Keratinocyte (primary cell): Measurements from ENCODE around the gene PRKAR1B. TPM values are rescaled to one million over a fixed set of nuclear protein-coding genes. Genes with fewer than 3 reads are reported as not detected.

ENCODE experiments used
- DNase-seq: peaks from one replicate; pipeline ENCODE4 v3.0.0-alpha.2; 2011; ENCODE audit warnings: low read depth, missing footprints, low spot score
- FAIRE-seq: peaks from 2 replicates; lab custom pipeline; 2011; peaks lifted over from hg19 to GRCh38; lab: Jason Lieb, UNC
- H2AFZ ChIP-seq: 2 replicates; pipeline ENCODE4 v1.6.0; 2012; ENCODE audit warnings: low read length, control low read depth, inconsistent platforms; ENCODE audit not compliant: control insufficient read depth
- H3K27ac ChIP-seq: 2 replicates; pipeline ENCODE4 v1.5.1; 2011; ENCODE audit warnings: low read length; ENCODE audit not compliant: control insufficient read depth, insufficient read depth
- H3K27me3 ChIP-seq: 3 replicates; pipeline ENCODE4 v1.6.0; 2011; ENCODE audit warnings: low read length; ENCODE audit not compliant: control insufficient read depth, insufficient read depth; ENCODE audit errors: extremely low read depth
- H3K36me3 ChIP-seq, 2 experiments: 2 replicates in 1 of 2; 3 replicates in 1 of 2; pipeline ENCODE4 v1.5.1; 2011; ENCODE audit warnings: low read length in 2 of 2, mild to moderate bottlenecking in 1 of 2; ENCODE audit not compliant: control insufficient read depth in 2 of 2, insufficient read depth in 2 of 2; ENCODE audit errors: extremely low read depth in 1 of 2
- H3K4me1 ChIP-seq: 3 replicates; pipeline ENCODE4 v1.5.1; 2011; ENCODE audit warnings: low read length; ENCODE audit not compliant: control insufficient read depth, insufficient read depth; ENCODE audit errors: extremely low read depth
- H3K4me2 ChIP-seq: 3 replicates; pipeline ENCODE4 v1.6.0; 2011; ENCODE audit warnings: low read depth, low read length; ENCODE audit not compliant: control insufficient read depth, insufficient read depth; ENCODE audit errors: extremely low read depth
- H3K4me3 ChIP-seq, 3 experiments: fragments of 200-600 bp in 1 of 3; sonication (generic) in 1 of 3; 2 replicates in 2 of 3; 3 replicates in 1 of 3; pipeline ENCODE4 v1.5.1; 2011 to 2016; ENCODE audit warnings: low read length in 3 of 3, mild to moderate bottlenecking in 3 of 3, control low read depth in 2 of 3, inconsistent platforms in 1 of 3, low read depth in 1 of 3, mixed read lengths in 1 of 3, mixed run types in 1 of 3, moderate library complexity in 1 of 3; ENCODE audit not compliant: control insufficient read depth in 2 of 3, insufficient read depth in 2 of 3; ENCODE audit errors: extremely low read depth in 1 of 3
- H3K79me2 ChIP-seq: 2 replicates; pipeline ENCODE4 v1.6.0; 2012; ENCODE audit warnings: low read length; ENCODE audit not compliant: control insufficient read depth, insufficient read depth
- H3K9ac ChIP-seq: 3 replicates; pipeline ENCODE4 v1.6.0; 2011; ENCODE audit warnings: low read length; ENCODE audit not compliant: control insufficient read depth, insufficient read depth; ENCODE audit errors: extremely low read depth
- H3K9me1 ChIP-seq: 3 replicates; pipeline ENCODE4 v1.6.0; 2011; ENCODE audit warnings: low read length; ENCODE audit not compliant: control insufficient read depth, insufficient read depth; ENCODE audit errors: extremely low read depth
- H3K9me3 ChIP-seq: 2 replicates; pipeline ENCODE4 v1.5.1; 2012; ENCODE audit warnings: low read depth, low read length; ENCODE audit not compliant: control insufficient read depth
- H4K20me1 ChIP-seq: 3 replicates; pipeline ENCODE4 v1.6.0; 2011; ENCODE audit warnings: low read length; ENCODE audit not compliant: control insufficient read depth, insufficient read depth; ENCODE audit errors: extremely low read depth
- EZH2 ChIP-seq: IDR thresholded peaks from one replicate; pipeline ENCODE4 v1.6.1; 2012; ENCODE audit warnings: inconsistent platforms, mild to moderate bottlenecking, low read length, moderate library complexity
- dilution Hi-C: fragments of 300-500 bp; cut with MboI; formaldehyde crosslinking; loops from one replicate; pipeline ENCODE4 v1.7.0; 2020; ENCODE audit warnings: low sequenced_read_pairs; ENCODE audit not compliant: extremely low pct_ligation_motif_present
- polyA plus RNA-seq, 5 experiments: library from polyadenylated mRNA; depleted of rRNA in 3 of 5; stranded (reverse) in 3 of 5; stranded (forward) in 1 of 5; unstranded in 1 of 5; fragments of >200 nt; gene quantifications; 1 replicate in 1 of 5; 2 replicates in 3 of 5; 3 replicates in 1 of 5; pipeline versions ENCODE4 v1.2.1 to v1.2.3, GENCODE V29; 2011 to 2012; ENCODE audit warnings: missing spikeins in 2 of 5, low read depth in 1 of 5, low replicate concordance in 1 of 5
- TF ChIP-seq, protein P1 (sequence below), 3 experiments: IDR thresholded peaks in 1 of 3; conservative IDR thresholded peaks in 1 of 3; optimal IDR thresholded peaks in 1 of 3; 2 replicates in 2 of 3; 3 replicates in 1 of 3; pipeline versions ENCODE3 to v1.5.1; 2011; ENCODE audit warnings: low read length in 3 of 3, mild to moderate bottlenecking in 3 of 3, moderate library complexity in 2 of 3, control low read depth in 1 of 3, inconsistent platforms in 1 of 3; ENCODE audit not compliant: insufficient read depth in 2 of 3; ENCODE audit errors: extremely low read depth in 1 of 3

The PRKAR1B gene
- polyA plus RNA-seq, 1 donor (not counting 4 experiments of a cell fraction or from before 2014, with no cell fraction given): 10.8 TPM

GRCh38 chr7:587767-588166, 139.3 kb downstream of the PRKAR1B start:
- no peak overlapping the region for H3K4me2 ChIP-seq
- peaks cover 6% of the 10 kb centered on the region for H3K4me1 ChIP-seq
- H3K9me1 ChIP-seq: no peaks in the 10 kb centered on the region
- H3K79me2 ChIP-seq: no peaks in the 10 kb centered on the region
- no peaks in the 10 kb centered on the region for H4K20me1 ChIP-seq
- DNase-seq (no peak), FAIRE-seq (no peak)
- dilution Hi-C loops: no loop called here
- H3K9ac ChIP-seq: no peak overlapping the region
- TF ChIP-seq, protein P1, sequence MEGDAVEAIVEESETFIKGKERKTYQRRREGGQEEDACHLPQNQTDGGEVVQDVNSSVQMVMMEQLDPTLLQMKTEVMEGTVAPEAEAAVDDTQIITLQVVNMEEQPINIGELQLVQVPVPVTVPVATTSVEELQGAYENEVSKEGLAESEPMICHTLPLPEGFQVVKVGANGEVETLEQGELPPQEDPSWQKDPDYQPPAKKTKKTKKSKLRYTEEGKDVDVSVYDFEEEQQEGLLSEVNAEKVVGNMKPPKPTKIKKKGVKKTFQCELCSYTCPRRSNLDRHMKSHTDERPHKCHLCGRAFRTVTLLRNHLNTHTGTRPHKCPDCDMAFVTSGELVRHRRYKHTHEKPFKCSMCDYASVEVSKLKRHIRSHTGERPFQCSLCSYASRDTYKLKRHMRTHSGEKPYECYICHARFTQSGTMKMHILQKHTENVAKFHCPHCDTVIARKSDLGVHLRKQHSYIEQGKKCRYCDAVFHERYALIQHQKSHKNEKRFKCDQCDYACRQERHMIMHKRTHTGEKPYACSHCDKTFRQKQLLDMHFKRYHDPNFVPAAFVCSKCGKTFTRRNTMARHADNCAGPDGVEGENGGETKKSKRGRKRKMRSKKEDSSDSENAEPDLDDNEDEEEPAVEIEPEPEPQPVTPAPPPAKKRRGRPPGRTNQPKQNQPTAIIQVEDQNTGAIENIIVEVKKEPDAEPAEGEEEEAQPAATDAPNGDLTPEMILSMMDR (optimal IDR thresholded peaks at IDR 0.05 in 1 of 3, IDR thresholded peaks at IDR 0.05 in 1 of 3, conservative IDR thresholded peaks at IDR 0.05 in 1 of 3; ENCODE audit: extremely low read depth in 1 of 3, insufficient read depth in 2 of 3, low read length in 3 of 3): no peak
- no peak for TF ChIP-seq EZH2
- H3K36me3 ChIP-seq: peaks cover 0 to 3% of the 10 kb centered on the region in 2 experiments
- H3K9me3 ChIP-seq: no peaks in the 10 kb centered on the region
- H3K4me3 ChIP-seq: no peak overlapping the region
- no peaks in the 10 kb centered on the region for H3K27me3 ChIP-seq
- no peak overlapping the region for H2AFZ ChIP-seq
- H3K27ac ChIP-seq: no peak overlapping the region

GRCh38 chr7:586494-586893, 140.6 kb downstream of the PRKAR1B start:
- no peaks in the 10 kb centered on the region for H3K79me2 ChIP-seq
- H3K27ac ChIP-seq: no peak overlapping the region
- peaks cover 0 to 3% of the 10 kb centered on the region in 2 experiments for H3K36me3 ChIP-seq
- H2AFZ ChIP-seq: no peak overlapping the region
- H3K9me1 ChIP-seq: no peaks in the 10 kb centered on the region
- no peak overlapping the region for H3K4me2 ChIP-seq
- FAIRE-seq (no peak), DNase-seq (no peak)
- no peaks in the 10 kb centered on the region for H4K20me1 ChIP-seq
- H3K4me3 ChIP-seq: no peak overlapping the region
- H3K9ac ChIP-seq: no peak overlapping the region
- no peaks in the 10 kb centered on the region for H3K27me3 ChIP-seq
- no peaks in the 10 kb centered on the region for H3K9me3 ChIP-seq
- dilution Hi-C loops: no loop called here
- TF ChIP-seq, protein P1 (optimal IDR thresholded peaks at IDR 0.05 in 1 of 3, IDR thresholded peaks at IDR 0.05 in 1 of 3, conservative IDR thresholded peaks at IDR 0.05 in 1 of 3; ENCODE audit: extremely low read depth in 1 of 3, insufficient read depth in 2 of 3, low read length in 3 of 3): no peak
- H3K4me1 ChIP-seq: peaks cover 6% of the 10 kb centered on the region
